ENCODE results near the gene SVOPL.

The SVOPL gene

DNA sequence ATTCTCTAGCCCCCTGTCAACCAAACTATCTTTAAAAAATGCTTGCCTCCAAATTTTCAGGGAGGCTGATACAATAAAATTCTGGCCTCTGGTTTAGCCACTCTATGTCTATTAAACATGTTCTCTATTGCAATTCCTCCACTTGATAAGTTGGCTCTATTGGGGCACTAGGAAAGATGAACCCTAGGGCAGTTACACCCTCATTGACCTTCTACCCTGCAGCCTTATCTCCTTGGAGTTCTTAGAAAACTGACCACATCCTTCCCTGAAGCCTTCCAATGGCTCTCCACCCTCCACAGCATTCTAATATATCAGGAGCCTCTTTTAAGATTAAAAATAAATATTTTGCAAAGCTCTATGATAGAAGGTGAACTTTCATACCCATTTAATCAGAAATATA, 30.6 kb downstream of the SVOPL start:
- TF ChIP-seq GATA3 (IDR thresholded peaks at IDR 0.05; ENCODE audit: low read depth, low read length), result no peak
- TF ChIP-seq GATA2 (IDR thresholded peaks at IDR 0.05; ENCODE audit: low read depth, low read length), result no peak

DNA sequence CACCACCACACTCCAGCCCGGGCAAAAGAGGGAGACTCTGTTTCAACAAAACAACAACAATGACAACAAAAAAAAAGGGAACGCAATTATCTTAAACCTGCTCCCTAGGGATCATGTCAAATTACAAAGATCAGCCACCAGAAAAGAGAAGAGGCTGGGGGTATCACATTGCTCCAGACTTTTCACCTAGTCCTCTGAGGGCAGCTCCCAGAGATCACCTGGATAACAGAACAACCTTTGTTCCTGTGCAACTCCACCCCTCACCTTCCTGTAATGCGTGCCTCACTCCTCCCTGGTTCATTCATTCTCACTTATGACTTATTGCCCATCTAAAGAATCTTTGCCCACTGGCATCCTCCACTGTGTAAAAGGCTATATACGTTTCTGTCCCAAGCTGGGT, 31.8 kb downstream of the SVOPL start:
- TF ChIP-seq GATA2 (IDR thresholded peaks at IDR 0.05; ENCODE audit: low read depth, low read length), result no peak
- no peak for TF ChIP-seq GATA3 (IDR thresholded peaks at IDR 0.05; ENCODE audit: low read depth, low read length)

DNA sequence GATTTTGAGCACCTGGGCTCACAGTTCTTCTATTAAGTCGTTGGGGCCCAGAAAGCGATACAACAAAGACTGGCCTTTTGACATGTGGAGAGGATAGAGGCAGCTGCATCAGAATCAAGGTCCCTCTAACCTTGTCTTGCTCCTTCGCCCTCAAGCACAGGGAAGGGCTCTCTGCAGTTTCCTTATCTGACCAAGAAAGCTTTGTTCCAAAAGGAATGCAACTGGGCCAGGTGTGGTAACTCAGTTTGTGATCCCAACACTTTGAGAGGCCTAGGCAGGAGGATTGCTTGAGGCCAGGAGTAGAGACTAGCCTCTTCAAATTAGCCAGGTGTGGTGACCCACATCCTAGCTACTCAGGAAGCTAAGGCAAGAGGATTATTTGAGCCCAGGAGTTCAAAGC, 32.2 kb downstream of the SVOPL start:
- TF ChIP-seq GATA2 (IDR thresholded peaks at IDR 0.05; ENCODE audit: low read depth, low read length) (no peak), GATA3 (IDR thresholded peaks at IDR 0.05; ENCODE audit: low read depth, low read length) (no peak)

DNA sequence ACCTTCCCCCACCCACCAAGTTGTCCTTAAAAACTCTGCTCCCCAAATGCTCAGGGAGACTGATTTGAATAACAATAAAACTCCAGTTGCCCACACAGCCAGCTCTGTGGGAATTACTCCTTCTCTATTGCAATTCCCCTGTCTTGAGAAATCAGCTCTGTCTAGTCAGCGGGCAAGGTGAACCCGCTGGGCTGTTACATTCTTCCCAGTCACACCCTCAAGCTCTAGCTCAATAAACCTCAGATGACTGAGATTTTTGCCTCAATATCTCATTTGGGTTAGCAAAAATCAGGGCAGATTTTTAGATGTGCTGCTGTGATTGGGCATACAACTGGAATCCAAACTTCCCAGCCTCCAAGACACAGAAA, 32.9 kb downstream of the SVOPL start:
- TF ChIP-seq GATA3 (IDR thresholded peaks at IDR 0.05; ENCODE audit: low read depth, low read length), result no peak

- TF ChIP-seq GATA2 (IDR thresholded peaks at IDR 0.05; ENCODE audit: low read depth, low read length) (no peak), GATA3 (IDR thresholded peaks at IDR 0.05; ENCODE audit: low read depth, low read length) (no peak)
Measured at GRCh38 chr7:138667535-138668228, 33.5 kb downstream of the SVOPL start.

DNA sequence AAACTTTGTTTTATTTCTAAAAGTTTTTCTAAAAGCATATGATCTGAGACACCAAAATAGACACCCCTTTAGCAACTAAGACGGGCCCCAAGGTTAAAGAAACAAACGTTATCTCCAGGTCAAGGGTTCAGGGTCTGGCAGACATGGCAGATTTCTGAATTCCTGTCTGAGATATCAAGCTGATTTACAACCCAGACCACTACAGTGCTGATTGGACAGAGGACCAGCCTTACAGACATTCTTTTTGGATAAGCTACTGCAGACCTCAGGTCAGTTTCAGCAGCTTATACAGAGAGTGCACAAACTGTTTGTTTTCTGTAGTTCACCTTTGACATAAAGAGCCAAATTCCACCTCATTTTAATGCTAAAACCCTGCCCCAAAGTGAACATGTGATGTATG, 34.8 kb downstream of the SVOPL start:
- peak; percentile 80 for TF ChIP-seq GATA2 (IDR thresholded peaks at IDR 0.05; ENCODE audit: low read depth, low read length)
- TF ChIP-seq GATA3 (IDR thresholded peaks at IDR 0.05; ENCODE audit: low read depth, low read length), result peak; percentile 32; the same call in 1 of the 2 replicates

DNA sequence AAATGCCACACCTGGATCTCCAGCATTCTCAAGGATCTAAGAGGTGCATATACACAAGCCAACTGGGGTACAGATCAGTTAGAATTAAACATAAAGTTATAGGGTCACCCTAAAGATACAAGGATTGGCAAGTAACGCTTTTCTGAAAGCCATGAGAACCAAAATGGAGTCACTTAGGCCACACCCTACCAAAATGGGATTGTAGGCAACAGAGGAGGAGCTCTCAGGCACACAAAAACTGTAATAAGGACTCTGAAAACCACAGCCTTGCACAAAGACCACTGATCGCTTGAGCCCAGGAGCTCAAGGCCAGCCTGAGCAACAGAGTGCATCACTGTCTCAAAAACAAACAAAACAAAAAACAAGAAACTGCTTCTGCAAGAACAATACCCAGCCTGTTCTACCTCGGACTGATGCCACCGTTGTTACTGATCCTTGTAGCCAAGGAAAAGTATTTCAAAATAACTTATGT, 35.5 kb downstream of the SVOPL start:
- no peak for TF ChIP-seq GATA2 (IDR thresholded peaks at IDR 0.05; ENCODE audit: low read depth, low read length)
- no peak for TF ChIP-seq GATA3 (IDR thresholded peaks at IDR 0.05; ENCODE audit: low read depth, low read length)

- TF ChIP-seq GATA2 (IDR thresholded peaks at IDR 0.05; ENCODE audit: low read depth, low read length) (no peak), GATA3 (IDR thresholded peaks at IDR 0.05; ENCODE audit: low read depth, low read length) (no peak)
Measured at GRCh38 chr7:138665249-138665648, 35.9 kb downstream of the SVOPL start.

GRCh38 chr7:138663725-138664710, 37.1 kb downstream of the SVOPL start:
- TF ChIP-seq GATA2 (IDR thresholded peaks at IDR 0.05; ENCODE audit: low read depth, low read length), result no peak
- TF ChIP-seq GATA3 (IDR thresholded peaks at IDR 0.05; ENCODE audit: low read depth, low read length), result no peak

DNA sequence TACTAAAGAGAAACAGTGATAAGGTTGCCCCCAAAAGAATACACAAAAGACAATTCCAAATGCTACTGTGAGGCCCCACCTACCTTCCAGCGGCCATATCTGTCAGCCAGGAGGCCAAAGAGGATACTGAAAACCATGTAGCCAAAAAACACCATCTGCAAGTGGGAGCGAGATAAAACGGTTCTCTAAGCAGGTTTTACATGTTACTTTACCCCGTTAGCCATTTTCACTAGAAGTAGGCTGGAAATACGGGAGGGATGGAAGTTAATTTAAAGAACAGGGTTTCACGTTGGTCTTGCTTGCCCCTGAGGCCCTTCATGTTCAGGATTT, 38.2 kb downstream of the SVOPL start:
- TF ChIP-seq GATA3 (IDR thresholded peaks at IDR 0.05; ENCODE audit: low read depth, low read length) (no peak), GATA2 (IDR thresholded peaks at IDR 0.05; ENCODE audit: low read depth, low read length) (no peak)

DNA sequence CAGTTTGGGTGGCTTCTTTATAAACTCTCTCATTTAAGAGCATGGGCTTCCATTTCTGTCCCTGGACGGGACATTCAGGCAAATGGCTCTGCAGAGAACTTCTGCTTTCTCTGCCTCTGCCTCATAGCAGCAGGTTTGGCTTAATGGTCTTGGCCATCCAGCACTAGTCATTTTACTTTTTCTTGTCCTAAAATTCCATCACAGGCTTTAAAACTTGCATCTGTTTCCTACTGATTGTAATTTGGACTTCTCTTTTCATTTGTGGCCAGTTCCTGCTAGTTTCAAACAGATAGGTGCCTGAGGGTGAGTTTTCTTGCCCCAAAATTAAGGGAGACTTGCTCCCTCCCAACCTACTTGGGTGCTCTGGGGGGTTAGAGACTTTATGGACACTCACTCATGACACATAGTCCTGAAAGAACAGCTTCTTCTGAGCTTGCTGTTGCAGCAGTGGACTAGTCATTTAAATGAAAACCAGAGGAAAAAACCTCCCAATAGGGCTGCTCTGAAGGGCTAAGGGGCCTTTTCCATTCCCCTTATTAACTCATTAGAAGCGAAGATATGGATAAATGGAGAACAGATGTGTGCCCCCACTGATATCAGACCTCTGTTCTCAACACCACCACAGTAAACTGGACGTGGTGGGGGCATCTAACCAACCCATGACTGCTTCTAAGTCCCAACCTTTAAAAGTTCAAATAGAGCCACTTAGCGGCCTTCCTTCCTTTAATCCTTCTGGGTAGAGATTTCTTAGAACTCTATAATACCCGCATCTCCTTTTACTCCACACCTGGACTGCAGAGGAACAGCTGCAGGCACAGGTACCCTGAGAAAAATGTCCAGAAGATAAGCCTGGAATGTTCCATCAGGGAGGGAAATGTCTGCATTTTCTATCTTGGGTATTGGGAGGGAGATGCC, 38.8 kb downstream of the SVOPL start:
- TF ChIP-seq GATA3 (IDR thresholded peaks at IDR 0.05; ENCODE audit: low read depth, low read length), result peak; percentile 66
- TF ChIP-seq GATA2 (IDR thresholded peaks at IDR 0.05; ENCODE audit: low read depth, low read length), result peak; percentile 77

DNA sequence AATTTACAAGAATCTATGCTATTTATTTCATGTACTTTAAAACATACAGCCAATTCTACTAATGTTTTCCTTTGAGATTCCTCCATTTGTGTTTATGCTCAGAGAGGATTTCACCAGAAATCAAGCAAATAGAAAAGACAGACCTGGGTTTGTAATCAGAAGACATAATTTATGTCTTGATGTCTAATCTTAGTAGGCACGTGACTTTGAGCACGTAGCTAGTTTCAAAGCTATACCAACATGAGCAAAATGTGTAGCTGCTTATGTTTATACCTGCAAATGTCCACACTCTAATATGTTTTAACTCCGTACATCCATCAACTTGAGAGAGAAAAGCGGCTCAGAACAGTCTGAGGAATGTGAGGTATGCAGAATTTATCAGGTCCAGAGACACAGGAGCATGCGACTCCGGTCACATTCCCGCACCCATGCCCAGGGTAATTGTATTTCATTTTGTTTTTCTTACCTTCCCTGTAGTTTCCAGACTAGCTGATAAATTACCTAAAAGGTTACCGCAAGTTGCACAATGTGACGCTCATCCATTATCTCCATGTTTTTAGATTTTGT, 40.0 kb downstream of the SVOPL start:
- no peak for TF ChIP-seq GATA3 (IDR thresholded peaks at IDR 0.05; ENCODE audit: low read depth, low read length)
- TF ChIP-seq GATA2 (IDR thresholded peaks at IDR 0.05; ENCODE audit: low read depth, low read length), result no peak

DNA sequence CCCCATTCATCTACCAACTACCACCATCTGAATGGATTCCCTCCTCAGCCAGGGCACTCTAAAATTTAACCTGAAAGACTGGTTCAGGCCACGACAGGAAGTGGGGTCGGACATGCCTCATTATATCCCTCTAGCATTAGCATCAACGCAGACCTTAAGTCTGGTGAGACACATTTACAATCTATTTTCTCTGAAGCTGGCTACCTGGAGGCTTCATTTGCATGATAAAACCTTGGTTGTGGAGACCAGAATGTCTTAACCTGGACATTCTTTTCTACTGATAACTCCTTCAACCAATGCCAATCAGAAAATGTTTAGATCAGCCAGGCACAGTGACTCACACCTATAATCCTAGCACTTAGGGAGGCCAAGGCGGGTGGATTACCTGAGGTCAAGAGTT, 42.3 kb downstream of the SVOPL start:
- TF ChIP-seq GATA2 (IDR thresholded peaks at IDR 0.05; ENCODE audit: low read depth, low read length) (no peak), GATA3 (IDR thresholded peaks at IDR 0.05; ENCODE audit: low read depth, low read length) (no peak)
